ENCODE results near the gene TSPO2.

The TSPO2 gene

DNA sequence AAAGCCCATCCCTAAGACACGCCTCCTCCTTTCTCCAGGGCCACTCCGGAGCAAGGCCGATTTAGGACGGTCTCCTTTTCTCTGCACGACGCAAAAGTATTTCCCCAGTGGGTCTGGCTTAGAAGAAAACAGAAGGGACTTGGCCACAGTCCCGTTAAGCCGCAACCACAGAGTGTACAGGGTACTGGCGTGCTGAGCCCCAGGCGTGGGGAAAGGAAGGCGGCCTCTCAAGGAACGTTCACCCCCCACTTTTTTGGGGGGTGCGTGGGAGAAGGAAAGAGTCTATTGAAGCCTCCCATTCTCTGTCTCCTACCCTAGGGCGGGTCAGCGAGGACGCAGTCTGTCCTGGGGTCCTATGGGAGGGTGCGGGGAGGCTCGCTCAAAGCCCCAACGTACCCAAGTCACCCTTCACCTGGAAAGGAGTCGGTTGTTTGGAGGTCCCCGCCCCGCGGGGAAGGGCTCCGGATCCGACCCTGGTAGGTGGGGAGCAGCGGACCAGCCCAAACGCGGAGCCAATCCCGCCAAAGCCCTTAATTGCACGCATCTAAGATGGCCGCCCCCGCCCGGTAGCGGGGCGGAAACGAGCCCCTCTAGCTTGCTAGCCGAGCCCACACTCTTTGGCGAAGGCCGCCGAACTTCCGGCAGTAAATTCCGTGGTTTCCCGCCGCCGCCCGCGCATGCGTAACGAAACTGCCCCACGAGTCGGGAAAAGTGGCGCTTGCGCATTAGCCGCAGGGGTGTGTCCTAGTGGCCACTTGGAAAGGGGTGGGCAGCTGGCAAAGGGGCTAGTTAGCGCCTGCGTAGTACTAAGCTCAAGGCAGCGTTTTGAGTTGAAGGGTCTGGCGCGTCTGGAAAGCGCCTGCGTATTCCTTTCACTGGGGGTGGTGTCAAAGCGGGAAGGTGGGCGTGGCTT, 29.9 kb downstream of the TSPO2 start, which contains the start of gene OARD1:
TSS of gene OARD1 (minus strand) at position 434 of the 913 bp plus-strand sequence. CDS start 722 bp downstream, outside the sequence.
- Mint-ChIP-seq H3K27me3 (no peaks in the 10 kb centered on the region), H3K4me3 (peak within 1 kb of the TSS; percentile 97), H3K36me3 (peaks cover 10% of the 10 kb centered on the region), H3K4me1 (peaks cover 27% of the 10 kb centered on the region), H3K9me3 (no peaks in the 10 kb centered on the region), H3K27ac (peak within 1 kb of the TSS; percentile 98)
- DNase-seq (ENCODE audit: low spot score in 2 of 2), result peak; percentile 99 to 100
- ATAC-seq (ENCODE audit: low read depth), result peak; percentile 67

DNA sequence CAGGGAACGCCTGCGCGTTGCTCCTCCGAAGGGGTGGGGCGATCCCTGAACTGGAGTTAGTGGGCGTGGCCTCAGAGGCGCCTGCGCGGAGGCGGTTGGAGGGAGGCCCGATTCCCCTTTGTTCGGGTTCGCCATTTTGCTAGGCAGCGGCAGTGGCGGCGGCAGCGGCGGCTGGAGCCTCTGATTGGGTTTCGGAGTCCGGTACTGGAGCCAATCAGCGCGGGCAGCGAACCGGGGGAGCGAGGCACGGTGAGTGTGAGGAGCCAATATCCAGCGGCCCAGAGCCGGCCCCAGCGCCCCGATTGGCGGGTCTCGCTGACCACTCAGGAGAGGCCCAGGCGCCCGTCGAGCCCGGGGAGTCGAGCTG, 30.6 kb downstream of the TSPO2 start, which contains the start of gene NFYA:
TSS of gene NFYA (plus strand) at position 139 of the 367 bp plus-strand sequence. CDS start 6,116 bp downstream, outside the sequence.
- Mint-ChIP-seq H3K27me3 (no peaks in the 10 kb centered on the region), H3K36me3 (peaks cover 4% of the 10 kb centered on the region), H3K27ac (peak within 1 kb of the TSS; percentile 98), H3K4me3 (peak within 1 kb of the TSS; percentile 97), H3K9me3 (no peaks in the 10 kb centered on the region), H3K4me1 (peaks cover 27% of the 10 kb centered on the region)
- no peak for DNase-seq (ENCODE audit: low spot score in 2 of 2)
- peak; percentile 61 for ATAC-seq (ENCODE audit: low read depth)

DNA sequence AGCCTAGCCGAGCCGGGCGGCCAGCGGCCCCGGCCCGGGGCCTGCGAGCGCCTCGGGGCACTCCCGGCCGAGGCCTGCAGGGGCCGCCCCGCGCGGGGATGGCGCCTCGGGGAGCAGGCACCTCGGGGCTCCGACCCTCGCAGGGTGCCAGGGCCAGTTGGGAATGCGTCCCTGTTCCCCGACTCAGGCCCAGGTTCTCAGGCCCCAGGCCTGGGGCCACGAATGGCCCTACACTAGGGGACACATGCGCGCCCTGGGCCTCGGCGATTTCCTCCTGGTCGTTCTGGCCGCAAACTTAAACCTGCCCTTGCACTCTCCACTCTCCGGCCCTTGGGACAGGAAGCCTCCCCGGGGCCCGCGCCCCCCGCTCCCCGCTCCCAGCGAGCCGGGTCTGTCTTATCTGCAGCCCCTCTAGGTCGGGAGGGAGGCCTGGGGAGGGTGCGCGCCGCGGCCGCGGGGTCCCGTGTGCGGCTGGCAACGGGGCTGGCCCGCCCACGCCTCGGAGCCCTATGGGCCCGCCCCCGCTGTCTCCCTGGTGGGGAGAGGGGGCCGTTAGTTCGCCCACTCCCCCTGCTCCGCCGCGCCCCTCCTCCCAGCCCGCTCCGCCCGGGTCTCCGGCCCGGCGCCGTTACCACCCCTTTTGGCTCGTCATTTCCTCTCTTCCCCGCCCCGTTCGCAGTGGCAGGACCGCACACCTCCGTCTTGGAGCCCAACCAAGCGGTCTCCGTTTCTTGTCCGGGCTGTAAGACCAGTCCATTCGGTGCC, 31.1 kb downstream of the TSPO2 start:
- peaks cover 4% of the 10 kb centered on the region for H3K36me3 Mint-ChIP-seq
- H3K27me3 Mint-ChIP-seq, result no peaks in the 10 kb centered on the region

DNA sequence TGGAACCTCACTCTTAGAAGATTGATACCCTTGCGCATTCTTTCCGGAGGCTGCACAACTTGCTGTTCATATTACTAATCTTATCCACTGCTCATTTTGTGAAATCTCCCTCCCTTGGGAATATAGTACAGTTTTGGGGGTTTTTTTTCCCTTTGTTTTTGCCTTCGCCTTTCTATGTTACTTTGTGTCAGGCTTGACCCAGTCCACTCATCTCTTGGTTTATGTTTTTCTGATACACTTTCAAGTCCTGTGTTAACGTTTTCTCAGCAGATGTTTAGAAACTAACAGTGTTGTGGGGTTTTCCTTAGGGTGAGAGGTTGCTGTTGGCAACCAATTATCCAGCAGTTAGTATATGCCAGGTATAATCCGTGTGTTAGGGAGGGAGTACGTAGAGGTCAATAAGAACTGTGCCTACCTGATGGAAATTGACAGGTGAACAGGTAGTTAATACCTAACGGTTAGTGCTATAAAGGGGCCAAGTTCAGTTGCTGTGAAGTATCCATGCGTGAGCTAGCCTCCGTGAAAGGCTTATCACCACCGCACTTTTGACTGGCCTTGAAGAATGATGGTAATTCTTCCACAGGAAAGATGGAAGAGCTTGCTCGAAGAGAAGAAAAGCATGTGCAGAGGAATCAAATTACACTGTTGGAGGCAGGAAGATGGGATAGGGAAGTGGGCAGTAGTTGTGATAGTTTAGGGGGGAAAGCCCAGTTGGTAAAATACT, 31.9 kb downstream of the TSPO2 start:
- H3K36me3 Mint-ChIP-seq, result peaks cover 6% of the 10 kb centered on the region
- H3K27me3 Mint-ChIP-seq, result no peaks in the 10 kb centered on the region
- peaks cover 28% of the 10 kb centered on the region for H3K4me1 Mint-ChIP-seq
- peak overlapping the region; percentile 92 for H3K4me3 Mint-ChIP-seq
- H3K9me3 Mint-ChIP-seq, result no peaks in the 10 kb centered on the region
- ATAC-seq (ENCODE audit: low read depth) (no peak), DNase-seq (ENCODE audit: low spot score in 2 of 2) (peak; percentile 20 to 30)
- H3K27ac Mint-ChIP-seq, result peak overlapping the region; percentile 98

More for the DNA sequence above, 31.1 kb downstream of the TSPO2 start:
- peak; percentile 77 to 80 for DNase-seq (ENCODE audit: low spot score in 2 of 2)
- peaks cover 27% of the 10 kb centered on the region for H3K4me1 Mint-ChIP-seq
- peak; percentile 24 for ATAC-seq (ENCODE audit: low read depth)
- H3K4me3 Mint-ChIP-seq, result peak overlapping the region; percentile 97
- H3K27ac Mint-ChIP-seq, result peak overlapping the region; percentile 98
- H3K9me3 Mint-ChIP-seq, result no peaks in the 10 kb centered on the region

DNA sequence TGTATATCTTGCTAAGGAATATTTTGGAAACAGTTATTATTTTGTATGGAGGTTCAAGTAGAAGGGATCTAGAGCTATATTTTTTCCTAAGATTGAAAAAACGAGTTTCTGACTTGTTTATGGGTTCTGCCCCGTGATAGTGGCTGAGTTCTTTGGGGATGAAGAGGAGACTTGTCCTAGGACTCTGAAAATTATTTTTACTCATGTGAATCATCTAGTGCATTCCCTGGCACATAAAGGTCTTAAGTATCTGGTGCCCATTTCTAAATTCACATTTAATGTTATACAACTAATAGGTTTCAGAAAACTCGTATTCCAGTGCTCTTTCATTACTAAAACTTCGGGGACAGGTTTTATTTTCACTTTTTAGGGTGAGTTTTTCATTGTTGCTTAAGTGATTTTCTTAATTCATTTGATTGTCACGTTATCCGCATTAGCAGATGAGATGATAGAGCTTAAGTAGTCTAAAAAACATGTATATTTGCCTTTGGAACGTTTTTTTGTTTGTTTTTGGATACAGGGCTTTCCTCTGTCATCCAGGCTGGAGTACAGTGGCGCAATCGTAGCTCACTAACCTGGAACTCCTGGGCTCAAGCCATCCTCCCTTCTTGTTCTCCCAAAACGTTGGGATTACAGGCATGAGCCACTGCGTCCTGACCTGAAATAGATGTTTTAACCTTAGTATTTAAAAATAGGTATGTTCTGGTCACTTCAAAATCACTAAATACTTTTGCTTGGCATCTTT, 32.6 kb downstream of the TSPO2 start:
- H3K27me3 Mint-ChIP-seq, result no peaks in the 10 kb centered on the region
- H3K4me1 Mint-ChIP-seq, result peaks cover 28% of the 10 kb centered on the region
- DNase-seq (ENCODE audit: low spot score in 2 of 2) (no peak), ATAC-seq (ENCODE audit: low read depth) (no peak)
- peak overlapping the region; percentile 98 for H3K27ac Mint-ChIP-seq
- H3K9me3 Mint-ChIP-seq, result no peaks in the 10 kb centered on the region
- H3K36me3 Mint-ChIP-seq, result peaks cover 9% of the 10 kb centered on the region
- peak overlapping the region; percentile 92 for H3K4me3 Mint-ChIP-seq

DNA sequence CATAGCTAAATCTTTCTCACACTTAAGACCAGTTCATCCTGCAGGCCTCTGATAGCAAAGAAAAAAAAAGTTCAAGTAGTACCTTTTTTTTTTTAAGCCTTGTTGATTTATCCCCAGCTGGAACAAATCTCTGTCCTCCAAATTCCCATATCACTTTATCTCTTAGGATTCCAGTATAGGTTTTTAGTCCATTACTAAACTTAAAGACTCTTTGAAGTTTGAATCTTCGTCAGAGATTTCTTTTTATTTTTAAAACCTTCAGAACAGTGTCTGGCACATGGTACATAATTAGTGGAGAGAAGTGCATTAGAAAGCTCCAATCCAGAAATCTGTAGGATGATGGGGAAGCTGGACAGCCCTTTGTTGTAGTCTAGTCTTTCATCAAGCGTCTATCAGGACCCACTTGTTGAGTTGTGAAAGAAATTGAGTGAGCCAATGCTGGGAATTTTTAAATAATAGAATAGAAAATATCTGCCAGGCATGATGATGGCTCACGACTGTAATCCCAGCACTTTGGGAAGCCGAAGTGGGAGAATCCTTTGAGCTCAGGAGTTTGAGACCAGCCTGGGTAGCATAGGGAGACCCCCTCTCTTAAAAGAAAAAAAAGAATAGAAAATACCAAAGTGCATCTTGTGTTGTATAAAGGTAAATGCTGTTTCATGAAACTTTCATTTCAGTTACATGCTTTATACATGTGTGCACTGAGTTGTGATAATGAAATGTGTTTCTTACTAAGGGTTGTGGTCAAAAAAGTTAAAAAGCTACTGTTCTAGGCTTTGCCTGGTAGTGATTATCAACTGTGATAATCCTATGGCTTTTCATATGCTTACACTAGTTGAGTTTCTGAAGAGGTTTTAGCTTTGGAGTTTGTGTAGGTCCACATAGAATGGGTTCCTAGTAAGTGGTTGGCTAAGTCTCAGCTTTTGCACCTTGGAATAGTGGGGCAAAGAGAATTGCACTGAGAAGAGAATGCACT, 33.7 kb downstream of the TSPO2 start:
- Mint-ChIP-seq H3K4me1 (peaks cover 34% of the 10 kb centered on the region), H3K9me3 (no peaks in the 10 kb centered on the region), H3K27ac (peak overlapping the region; percentile 98), H3K36me3 (peaks cover 11% of the 10 kb centered on the region), H3K4me3 (peak overlapping the region; percentile 1), H3K27me3 (no peaks in the 10 kb centered on the region)
- no peak for ATAC-seq (ENCODE audit: low read depth)
- no peak for DNase-seq (ENCODE audit: low spot score in 2 of 2)

DNA sequence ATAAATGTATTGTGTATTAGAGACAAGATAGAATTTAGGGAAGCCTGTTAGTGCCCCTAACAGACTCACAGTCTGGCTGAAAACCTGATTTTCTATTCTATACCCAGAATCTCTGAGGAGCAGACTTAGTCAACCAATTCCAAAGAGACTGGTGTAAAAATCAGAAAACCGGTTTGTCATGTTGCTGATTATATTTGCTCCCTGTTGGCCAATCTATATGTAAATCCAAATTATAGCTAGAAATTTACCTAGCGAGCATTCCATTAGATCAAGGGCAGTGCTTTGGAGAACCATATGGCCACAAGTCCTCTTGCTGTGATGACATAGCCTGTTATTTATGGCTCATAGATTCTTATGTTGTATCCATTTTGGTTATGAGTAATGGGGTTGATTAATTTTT, 35.3 kb downstream of the TSPO2 start:
- DNase-seq (ENCODE audit: low spot score in 2 of 2) (no peak), ATAC-seq (ENCODE audit: low read depth) (no peak)
- Mint-ChIP-seq H3K4me1 (peaks cover 33% of the 10 kb centered on the region), H3K4me3 (no peak overlapping the region), H3K9me3 (no peaks in the 10 kb centered on the region), H3K27me3 (no peaks in the 10 kb centered on the region), H3K27ac (no peak overlapping the region), H3K36me3 (peaks cover 12% of the 10 kb centered on the region)

DNA sequence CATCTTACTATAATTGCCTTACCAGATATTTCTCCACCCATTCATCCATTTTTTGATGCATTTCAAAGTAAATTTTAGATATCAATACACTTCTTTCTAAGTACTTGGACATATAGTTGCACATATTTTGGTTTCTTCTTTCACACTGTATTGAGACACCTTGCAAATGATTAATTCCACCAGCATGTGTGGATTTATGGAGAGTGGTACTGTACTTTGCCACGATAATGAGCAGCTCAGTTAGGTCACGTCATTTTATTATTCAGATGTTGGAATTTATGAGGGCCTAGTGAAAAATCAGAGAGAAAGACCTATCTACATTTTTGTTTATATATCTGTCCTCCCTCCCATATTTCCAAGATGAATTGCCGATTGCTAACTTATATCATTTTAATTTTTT, 35.8 kb downstream of the TSPO2 start:
- DNase-seq (ENCODE audit: low spot score in 2 of 2) (no peak), ATAC-seq (ENCODE audit: low read depth) (no peak)
- Mint-ChIP-seq H3K27me3 (no peaks in the 10 kb centered on the region), H3K4me3 (no peak overlapping the region), H3K9me3 (no peaks in the 10 kb centered on the region), H3K36me3 (peaks cover 12% of the 10 kb centered on the region), H3K4me1 (peaks cover 33% of the 10 kb centered on the region), H3K27ac (no peak overlapping the region)

DNA sequence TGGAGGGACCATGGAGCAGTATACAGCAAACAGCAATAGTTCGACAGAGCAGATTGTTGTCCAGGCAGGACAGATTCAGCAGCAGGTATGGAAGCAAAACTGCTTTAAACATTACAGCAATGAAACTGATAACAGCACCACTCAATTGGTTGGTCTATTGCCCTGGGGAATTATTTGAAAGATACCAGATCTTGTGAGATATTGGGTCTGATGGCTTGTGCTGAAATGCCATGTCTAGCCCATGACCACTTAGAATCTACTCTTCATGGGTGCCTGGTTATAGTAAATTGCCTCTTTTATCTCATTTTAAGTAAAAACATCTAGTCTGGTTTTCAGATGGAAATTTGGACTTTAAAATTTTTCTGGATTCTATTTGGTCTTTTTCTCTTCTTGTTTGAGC, 36.8 kb downstream of the TSPO2 start:
- H3K4me1 Mint-ChIP-seq, result peaks cover 29% of the 10 kb centered on the region

DNA sequence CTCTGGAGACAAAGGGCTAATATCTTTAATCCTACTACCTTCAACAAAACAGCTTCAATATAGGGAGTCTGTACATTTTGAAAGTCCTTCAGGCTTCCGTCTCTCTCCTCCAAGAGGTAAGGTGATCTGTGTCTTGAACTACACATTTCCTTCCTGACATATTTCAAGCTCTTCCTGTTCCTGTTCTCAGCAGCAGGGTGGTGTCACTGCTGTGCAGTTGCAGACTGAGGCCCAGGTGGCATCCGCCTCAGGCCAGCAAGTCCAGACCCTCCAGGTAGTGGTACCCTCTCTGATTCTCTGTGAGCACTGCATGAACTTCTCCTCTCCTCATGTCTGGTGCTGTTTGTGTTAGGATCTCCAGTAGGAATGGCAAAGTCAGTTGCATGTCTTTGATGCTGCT, 38.4 kb downstream of the TSPO2 start:
- no peaks in the 10 kb centered on the region for H3K27me3 Mint-ChIP-seq
- peak; percentile 82 for ATAC-seq (ENCODE audit: low read depth)

More for the DNA sequence above, 36.8 kb downstream of the TSPO2 start:
- ATAC-seq (ENCODE audit: low read depth) (no peak), DNase-seq (ENCODE audit: low spot score in 2 of 2) (no peak)
- Mint-ChIP-seq H3K4me3 (no peak overlapping the region), H3K9me3 (no peaks in the 10 kb centered on the region), H3K36me3 (peaks cover 18% of the 10 kb centered on the region), H3K27ac (peak overlapping the region; percentile 53), H3K27me3 (no peaks in the 10 kb centered on the region)

DNA sequence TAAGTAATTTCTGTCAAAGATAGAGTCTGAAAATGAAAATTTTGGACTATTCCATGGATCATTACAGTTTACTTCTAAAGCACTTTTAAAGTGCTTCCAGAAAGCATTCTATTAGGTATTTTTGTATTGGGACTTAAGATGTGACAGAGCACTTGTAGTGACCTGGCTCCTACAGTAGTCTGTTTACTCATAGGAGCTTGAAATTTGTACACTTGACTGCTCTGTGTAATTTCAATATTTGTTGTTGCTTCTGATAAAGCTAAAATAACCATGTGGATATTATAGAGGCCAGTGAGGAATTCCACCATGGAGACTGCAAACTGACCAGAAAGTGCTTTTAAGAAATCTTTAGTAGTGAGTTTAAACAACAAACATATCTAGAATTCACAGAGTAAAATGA, 40.8 kb downstream of the TSPO2 start:
- H3K36me3 Mint-ChIP-seq, result peaks cover 27% of the 10 kb centered on the region
- no peak overlapping the region for H3K4me3 Mint-ChIP-seq
- no peak for ATAC-seq (ENCODE audit: low read depth)
- no peak for DNase-seq (ENCODE audit: low spot score in 2 of 2)
- H3K27me3 Mint-ChIP-seq, result no peaks in the 10 kb centered on the region
- H3K4me1 Mint-ChIP-seq, result peaks cover 12% of the 10 kb centered on the region
- no peaks in the 10 kb centered on the region for H3K9me3 Mint-ChIP-seq
- H3K27ac Mint-ChIP-seq, result peak overlapping the region; percentile 5

More for the DNA sequence above, 38.4 kb downstream of the TSPO2 start:
- no peaks in the 10 kb centered on the region for H3K9me3 Mint-ChIP-seq
- peak overlapping the region; percentile 91 for H3K27ac Mint-ChIP-seq
- DNase-seq (ENCODE audit: low spot score in 2 of 2), result no peak
- H3K36me3 Mint-ChIP-seq, result peaks cover 22% of the 10 kb centered on the region
- peaks cover 20% of the 10 kb centered on the region for H3K4me1 Mint-ChIP-seq
- peak overlapping the region; percentile 77 for H3K4me3 Mint-ChIP-seq

DNA sequence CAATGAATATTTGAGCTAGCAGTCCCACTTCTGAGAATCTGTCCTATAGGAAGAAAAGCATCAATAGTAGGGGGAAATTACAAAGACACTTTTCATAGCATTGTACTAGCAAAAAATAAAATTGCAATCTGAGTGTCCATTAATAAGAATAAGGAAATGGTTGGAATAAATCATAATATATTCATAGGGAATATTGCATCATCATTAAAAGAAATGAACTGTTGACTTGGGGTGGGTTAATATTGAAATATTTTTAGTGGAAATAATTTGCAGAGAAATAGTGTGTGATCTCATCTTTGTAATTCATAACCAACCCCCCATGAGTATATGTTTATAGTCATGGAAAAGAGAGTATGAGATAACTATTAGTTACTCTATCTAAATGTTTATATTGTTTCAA, 42.9 kb downstream of the TSPO2 start:
- no peak overlapping the region for H3K27ac Mint-ChIP-seq

More for the DNA sequence above, 42.9 kb downstream of the TSPO2 start:
- DNase-seq (ENCODE audit: low spot score in 2 of 2) (no peak), ATAC-seq (ENCODE audit: low read depth) (no peak)
- H3K27me3 Mint-ChIP-seq, result no peaks in the 10 kb centered on the region
- H3K4me3 Mint-ChIP-seq, result no peak overlapping the region
- H3K4me1 Mint-ChIP-seq, result peaks cover 10% of the 10 kb centered on the region
- no peaks in the 10 kb centered on the region for H3K9me3 Mint-ChIP-seq
- peaks cover 21% of the 10 kb centered on the region for H3K36me3 Mint-ChIP-seq

Data from memory B cell (primary cell).